ENCODE measurements around the gene CIDEB.
A peak's percentile ranks its signal among the peaks of the same experiment; 100 is the strongest.

Gene CIDEB

GRCh38 chr14:24310646-24311604, 3.1 kb upstream of the CIDEB start, which contains the start of gene LTB4R:
Gene LTB4R, plus strand, starts transcription at chr14:24311502. Its CDS starts 4,150 bp downstream, at chr14:24315652.
- no peaks in the 10 kb centered on the region for H3K27me3 ChIP-seq
- peaks cover 83 to 88% of the 10 kb centered on the region in 2 experiments for H3K4me1 ChIP-seq (ENCODE audit: control insufficient read depth in 1 of 2, insufficient read depth in 1 of 2, low read depth in 1 of 2, low read length in 1 of 2)
- peaks cover 23% of the 10 kb centered on the region for H3K36me3 ChIP-seq
- peak within 1 kb of the TSS; percentile 74 to 86 for H3K4me3 ChIP-seq (ENCODE audit: low read depth in 1 of 2, low read length in 1 of 2)
- TF ChIP-seq CTCF (IDR thresholded peaks at IDR 0.05): peak; percentile 80
- peak within 1 kb of the TSS; percentile 97 for H3K27ac ChIP-seq
- H3K9me3 ChIP-seq: no peaks in the 10 kb centered on the region

GRCh38 chr14:24310265-24310645, 2.5 kb upstream of the CIDEB start:
- H3K9me3 ChIP-seq: no peaks in the 10 kb centered on the region

GRCh38 chr14:24309538-24310264, 1.9 kb upstream of the CIDEB start, which contains the start of gene LTB4R2:
Gene LTB4R2, plus strand, starts transcription at chr14:24310140. Its CDS starts 525 bp downstream, at chr14:24310665.
- Histone ChIP-seq H3K27ac (peak within 1 kb of the TSS; percentile 97), H3K9me3 (no peaks in the 10 kb centered on the region), H3K27me3 (no peaks in the 10 kb centered on the region), H3K36me3 (peaks cover 33% of the 10 kb centered on the region), H3K4me3 (ENCODE audit: low read depth in 1 of 2, low read length in 1 of 2) (peak within 1 kb of the TSS; percentile 74 to 86), H3K4me1 (ENCODE audit: control insufficient read depth in 1 of 2, insufficient read depth in 1 of 2, low read depth in 1 of 2, low read length in 1 of 2) (peaks cover 71 to 75% of the 10 kb centered on the region in 2 experiments)
- no peak for TF ChIP-seq CTCF (IDR thresholded peaks at IDR 0.05)

More at GRCh38 chr14:24310265-24310645, 2.5 kb upstream of the CIDEB start:
- H3K4me3 ChIP-seq (ENCODE audit: low read depth in 1 of 2, low read length in 1 of 2): peak overlapping the region; percentile 74 to 86
- H3K27ac ChIP-seq: peak overlapping the region; percentile 97
- TF ChIP-seq CTCF (IDR thresholded peaks at IDR 0.05): no peak
- no peaks in the 10 kb centered on the region for H3K27me3 ChIP-seq
- H3K36me3 ChIP-seq: peaks cover 28% of the 10 kb centered on the region
- peaks cover 76 to 81% of the 10 kb centered on the region in 2 experiments for H3K4me1 ChIP-seq (ENCODE audit: control insufficient read depth in 1 of 2, insufficient read depth in 1 of 2, low read depth in 1 of 2, low read length in 1 of 2)

GRCh38 chr14:24308342-24309124, 756 bp upstream of the CIDEB start:
- Histone ChIP-seq H3K4me3 (ENCODE audit: low read depth in 1 of 2, low read length in 1 of 2) (peak overlapping the region in 1 of 2 experiments; percentile 86), H3K4me1 (ENCODE audit: control insufficient read depth in 1 of 2, insufficient read depth in 1 of 2, low read depth in 1 of 2, low read length in 1 of 2) (peaks cover 59 to 64% of the 10 kb centered on the region in 2 experiments), H3K9me3 (no peaks in the 10 kb centered on the region), H3K27ac (peak overlapping the region; percentile 97), H3K27me3 (no peaks in the 10 kb centered on the region), H3K36me3 (peaks cover 44% of the 10 kb centered on the region)
- no peak for TF ChIP-seq CTCF (IDR thresholded peaks at IDR 0.05)

GRCh38 chr14:24307156-24307574, 612 bp downstream of the CIDEB start:
- Histone ChIP-seq H3K4me1 (ENCODE audit: control insufficient read depth in 1 of 2, insufficient read depth in 1 of 2, low read depth in 1 of 2, low read length in 1 of 2) (peaks cover 45 to 50% of the 10 kb centered on the region in 2 experiments), H3K4me3 (ENCODE audit: low read depth in 1 of 2, low read length in 1 of 2) (no peak overlapping the region), H3K9me3 (no peaks in the 10 kb centered on the region), H3K36me3 (peaks cover 48% of the 10 kb centered on the region), H3K27me3 (no peaks in the 10 kb centered on the region), H3K27ac (peak overlapping the region; percentile 97)
- TF ChIP-seq CTCF (IDR thresholded peaks at IDR 0.05): no peak

Data from neutrophil (primary cell).